IPS-18c (cell line): ENCODE data around the gene HTR1D.
"Not testable (repeated sequence)": the region's sequence is repeated elsewhere in the genome, so short reads cannot be mapped to it uniquely, and the experiment has no call there.

ENCODE experiments used
- H3K4me3 ChIP-seq: 2 replicates; pipeline ENCODE4 v1.7.0; 2013; ENCODE audit warnings: low read depth, mild to moderate bottlenecking, low read length, moderate library complexity; ENCODE audit not compliant: insufficient read depth
- H3K9me3 ChIP-seq: one replicate; pipeline ENCODE4 v1.6.1; 2013; ENCODE audit warnings: mild to moderate bottlenecking, low read length, moderate library complexity; ENCODE audit not compliant: control insufficient read depth, insufficient read depth

Gene HTR1D

DNA sequence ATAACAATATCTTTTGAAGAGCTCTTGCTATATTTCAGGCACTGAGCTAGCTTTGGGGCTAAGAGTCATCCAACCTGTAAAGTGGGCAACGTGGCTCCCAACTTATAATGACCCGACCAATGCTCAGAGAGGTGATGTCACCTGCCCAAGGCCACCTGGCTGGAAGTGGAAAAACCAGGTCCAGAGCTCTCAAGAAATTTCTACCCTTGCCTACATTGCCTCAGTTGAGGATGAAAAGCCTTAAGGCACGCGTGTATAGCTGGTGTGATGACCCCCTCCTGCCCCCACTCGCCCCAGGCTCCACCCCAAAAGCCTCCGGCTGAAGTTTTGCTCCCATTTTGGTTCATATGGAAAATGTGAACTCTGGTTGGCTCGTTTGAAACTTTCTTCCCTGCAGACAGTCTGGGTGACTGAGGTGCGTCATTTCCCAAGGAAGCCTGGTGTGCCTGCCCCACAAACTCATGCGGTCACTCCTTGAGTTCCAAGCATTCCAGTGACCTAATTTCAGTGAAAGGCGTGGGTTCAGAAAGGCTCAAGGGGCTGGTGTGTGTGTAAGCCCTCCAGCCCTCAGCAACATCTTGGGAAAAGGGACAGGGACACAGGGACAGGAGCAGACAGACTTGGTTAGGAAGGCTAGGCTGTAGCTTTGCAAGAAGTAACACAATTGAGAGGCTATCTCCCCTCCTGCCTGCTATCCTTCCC is 20.5 kb downstream of the HTR1D start:
- Histone ChIP-seq H3K4me3 (no peak overlapping the region), H3K9me3 (no peaks in the 10 kb centered on the region)

DNA sequence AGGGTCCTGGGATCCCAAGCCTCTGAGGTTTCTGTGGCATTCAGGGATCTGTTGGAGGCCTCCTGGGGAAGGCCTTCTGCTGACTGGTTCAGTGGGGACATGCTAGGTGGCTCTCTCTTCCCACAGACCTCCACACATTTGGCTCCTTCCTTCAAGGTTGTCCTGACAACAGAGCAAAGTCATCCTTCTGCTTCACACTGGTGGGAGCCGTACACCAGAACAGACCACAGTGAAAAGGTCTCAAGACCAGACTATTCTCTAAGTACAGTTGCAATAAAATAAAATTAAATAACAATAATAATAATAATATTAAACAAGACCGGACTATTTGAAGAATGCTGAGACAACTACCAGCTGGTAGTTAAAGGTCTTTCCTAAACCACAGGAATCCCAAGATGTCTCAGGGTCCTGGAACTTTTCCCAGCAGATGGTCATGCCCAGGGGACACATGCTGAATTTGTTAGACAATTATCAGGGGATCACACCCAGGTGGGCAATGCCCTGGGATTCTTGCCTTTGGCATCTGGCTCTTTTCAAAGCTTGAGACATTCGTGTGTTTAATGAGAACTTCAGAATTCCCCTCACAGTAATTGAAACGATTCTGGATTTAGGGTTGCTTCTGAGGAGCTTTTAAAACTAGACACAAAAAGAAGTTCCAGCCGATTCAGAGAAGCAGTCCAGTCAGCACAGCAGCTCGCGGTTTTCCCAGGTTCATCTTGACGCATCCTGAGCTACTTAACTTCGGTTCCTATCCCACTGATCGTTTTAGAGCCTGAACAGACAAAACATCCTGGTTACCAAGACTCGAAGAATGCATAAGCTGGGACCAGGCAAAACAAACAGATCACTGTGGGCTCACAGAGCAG is 22.9 kb downstream of the HTR1D start:
- H3K4me3 ChIP-seq = no peak overlapping the region
- H3K9me3 ChIP-seq = no peaks in the 10 kb centered on the region

GRCh38 chr1:23193391-23194118 is 23.7 kb downstream of the HTR1D start:
- Histone ChIP-seq H3K9me3 (no peaks in the 10 kb centered on the region), H3K4me3 (no peak overlapping the region)

DNA sequence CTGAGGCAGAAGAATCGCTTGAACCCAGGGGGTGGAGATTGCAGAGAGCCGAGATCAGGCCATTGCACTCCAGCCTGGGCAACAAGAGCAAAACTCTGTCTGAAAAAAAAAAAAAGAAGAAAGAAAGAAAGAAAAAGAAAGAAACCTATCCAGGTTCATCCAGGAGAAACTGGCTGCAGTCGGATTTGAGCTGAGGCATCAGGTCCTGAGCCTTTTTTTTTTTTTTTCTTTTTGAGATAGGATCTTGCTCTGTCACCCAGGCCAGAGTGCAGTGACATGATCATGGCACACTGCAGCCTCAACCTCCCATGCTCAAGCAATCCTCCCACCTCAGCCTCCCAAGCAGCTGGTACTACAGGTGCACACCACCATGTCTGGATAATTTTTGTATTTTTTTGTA is 26.1 kb downstream of the HTR1D start:
- Histone ChIP-seq H3K4me3 (no peak overlapping the region), H3K9me3 (peaks cover 2% of the 10 kb centered on the region)

DNA sequence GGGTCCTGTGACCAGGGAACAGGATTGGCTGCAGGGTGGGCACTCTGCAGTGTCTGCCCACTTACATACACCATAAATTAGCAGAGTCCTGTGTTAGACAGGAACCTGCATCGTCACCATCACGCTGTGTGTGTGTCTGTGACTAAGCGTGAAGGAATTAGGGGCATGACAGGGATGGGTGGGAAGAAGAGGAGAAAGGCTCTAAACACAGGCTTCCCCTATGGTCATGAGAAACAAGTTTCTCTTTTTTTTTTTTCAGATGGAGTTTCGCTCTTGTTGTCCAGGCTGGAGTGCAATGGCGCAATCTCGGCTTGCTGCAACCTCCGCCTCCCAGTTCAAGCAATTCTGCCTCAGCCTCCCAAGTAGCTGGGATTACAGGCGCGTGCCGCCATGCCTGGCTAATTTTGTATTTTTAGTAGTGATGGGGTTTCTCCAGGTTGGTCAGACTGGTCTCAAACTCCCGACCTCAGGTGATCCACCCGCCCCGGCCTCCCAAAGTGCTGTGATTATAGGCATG is 28.3 kb downstream of the HTR1D start:
- not testable (repeated sequence) for H3K4me3 ChIP-seq, H3K9me3 ChIP-seq

GRCh38 chr1:23188434-23188884 is 28.8 kb downstream of the HTR1D start:
- H3K4me3 ChIP-seq = no peak overlapping the region
- H3K9me3 ChIP-seq = peaks cover 2% of the 10 kb centered on the region

- no peak overlapping the region for H3K4me3 ChIP-seq
- peaks cover 2% of the 10 kb centered on the region for H3K9me3 ChIP-seq
These were observed 29.7 kb downstream of the HTR1D start for GRCh38 chr1:23187637-23188036.

DNA sequence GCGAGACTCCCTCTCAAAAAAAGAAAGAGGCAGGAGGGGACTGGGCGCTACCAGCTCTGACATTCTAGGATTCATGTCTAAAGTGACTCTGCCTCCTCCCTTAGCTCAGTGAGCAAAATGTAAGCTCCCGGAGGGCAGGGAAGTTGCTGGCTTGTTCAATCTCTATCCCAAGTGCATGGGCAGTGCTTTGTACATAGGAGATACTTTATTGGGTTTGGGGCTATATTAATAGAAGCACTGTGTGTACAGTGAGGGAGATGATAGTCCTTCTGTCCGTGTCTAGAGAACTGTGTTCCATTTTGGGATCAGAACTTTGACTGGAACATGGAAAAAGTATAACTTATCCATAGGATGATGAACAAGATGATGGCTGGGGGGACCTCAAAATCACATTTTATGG is 31.9 kb downstream of the HTR1D start:
- H3K4me3 ChIP-seq = no peak overlapping the region
- H3K9me3 ChIP-seq = peaks cover 2% of the 10 kb centered on the region

- Histone ChIP-seq H3K4me3 (no peak overlapping the region), H3K9me3 (peaks cover 2% of the 10 kb centered on the region)
These were observed 32.9 kb downstream of the HTR1D start for GRCh38 chr1:23184212-23184934.

GRCh38 chr1:23179862-23180261 is 37.4 kb downstream of the HTR1D start:
- Histone ChIP-seq H3K9me3 (no peaks in the 10 kb centered on the region), H3K4me3 (no peak overlapping the region)

DNA sequence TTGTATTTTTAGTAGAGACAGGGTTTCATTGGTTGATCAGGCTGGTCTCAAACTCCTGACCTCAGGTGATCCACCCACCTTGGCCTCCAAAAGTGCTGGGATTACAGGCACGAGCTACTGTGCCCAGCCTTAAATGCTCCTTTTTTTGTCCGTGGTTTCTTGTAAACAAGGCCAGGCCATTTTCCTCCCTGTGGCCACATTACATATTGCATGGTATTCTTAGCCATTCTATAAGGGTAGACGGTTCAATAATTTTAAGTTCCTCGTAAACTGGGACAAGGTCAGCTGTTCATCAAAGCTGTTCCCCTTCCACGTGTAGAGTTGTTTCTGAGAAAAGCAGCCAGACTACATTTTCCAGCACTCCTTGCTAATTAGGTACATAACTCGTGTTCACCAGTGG is 38.4 kb downstream of the HTR1D start:
- Histone ChIP-seq H3K9me3 (no peaks in the 10 kb centered on the region), H3K4me3 (no peak overlapping the region)

DNA sequence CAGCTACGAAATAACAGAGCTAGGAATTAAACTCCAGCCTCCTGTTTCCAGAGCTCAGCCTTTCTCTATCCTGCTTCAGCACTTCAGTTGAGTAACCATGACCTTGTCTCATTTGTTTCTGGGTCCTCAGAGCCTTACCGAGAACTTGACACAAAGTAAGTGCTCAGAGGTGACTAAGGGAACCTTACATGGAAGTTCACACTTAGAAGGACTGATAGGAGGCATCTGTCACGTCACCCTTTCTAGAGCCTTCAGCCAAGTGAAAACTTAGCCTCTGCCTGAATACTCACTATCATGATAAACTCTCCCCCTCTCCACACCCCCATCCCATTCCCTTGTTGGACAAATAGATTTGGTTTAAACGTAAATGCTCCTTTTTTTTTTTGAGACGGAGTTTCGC is 38.9 kb downstream of the HTR1D start:
- Histone ChIP-seq H3K4me3 (peak overlapping the region; percentile 71; the same call in 1 of the 2 replicates), H3K9me3 (no peaks in the 10 kb centered on the region)

- no peaks in the 10 kb centered on the region for H3K9me3 ChIP-seq
- peak overlapping the region; percentile 71 for H3K4me3 ChIP-seq
These were observed 39.6 kb downstream of the HTR1D start for GRCh38 chr1:23177438-23178380.

GRCh38 chr1:23177031-23177430 is 40.3 kb downstream of the HTR1D start:
- peak overlapping the region; percentile 71 for H3K4me3 ChIP-seq
- H3K9me3 ChIP-seq = no peaks in the 10 kb centered on the region

GRCh38 chr1:23174426-23175110 is 42.7 kb downstream of the HTR1D start:
- Histone ChIP-seq H3K4me3 (no peak overlapping the region), H3K9me3 (no peaks in the 10 kb centered on the region)
